GM18519 (cell line): ENCODE results near the gene TCF23.

Experiments
- ATAC-seq: cut with Tn5 transposase; IDR thresholded peaks from one replicate; pipeline ENCODE4 v1.9.1; 2021; ENCODE audit warnings: mild to moderate bottlenecking, moderate library complexity; ENCODE audit not compliant: unreplicated experiment, low FRiP score

The TCF23 gene

DNA sequence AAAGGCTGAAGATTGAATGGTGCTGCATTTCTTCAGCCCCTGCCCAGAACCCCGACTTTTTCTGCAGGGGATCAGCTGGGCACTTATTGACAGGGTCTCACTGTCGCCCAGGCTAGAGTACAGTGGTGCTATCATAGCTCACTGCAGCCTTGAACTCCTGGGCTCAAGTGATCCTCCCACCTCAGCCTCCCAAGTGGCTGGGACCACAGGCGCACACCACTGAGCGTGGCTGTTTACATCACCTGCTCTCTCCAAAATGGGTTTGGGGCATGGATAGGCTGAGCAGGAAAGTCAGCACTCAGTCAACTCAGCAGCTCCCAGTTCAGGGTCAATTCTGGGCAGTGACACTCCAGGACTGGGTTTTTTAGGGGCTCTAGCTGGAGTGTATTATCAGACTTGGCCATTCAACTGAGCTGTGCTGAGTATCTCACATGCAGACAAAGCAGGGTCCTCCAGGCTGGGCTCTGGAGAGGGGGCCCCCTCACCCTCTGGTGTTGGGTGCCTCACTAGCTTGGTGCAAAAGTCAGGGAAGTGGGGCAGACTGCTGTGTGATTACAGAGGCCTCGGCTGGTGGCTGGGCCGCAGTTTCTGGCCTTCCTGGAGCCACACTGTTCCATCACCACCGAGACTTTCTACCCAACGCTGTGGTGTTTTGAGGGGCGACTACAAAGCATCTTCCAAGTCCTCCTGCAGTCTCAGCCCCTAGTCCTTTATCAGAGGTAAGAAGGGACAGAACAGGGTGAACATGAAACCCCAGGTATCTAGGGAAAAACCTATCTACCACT is 20.7 kb upstream of the TCF23 start:
- no peak for ATAC-seq

DNA sequence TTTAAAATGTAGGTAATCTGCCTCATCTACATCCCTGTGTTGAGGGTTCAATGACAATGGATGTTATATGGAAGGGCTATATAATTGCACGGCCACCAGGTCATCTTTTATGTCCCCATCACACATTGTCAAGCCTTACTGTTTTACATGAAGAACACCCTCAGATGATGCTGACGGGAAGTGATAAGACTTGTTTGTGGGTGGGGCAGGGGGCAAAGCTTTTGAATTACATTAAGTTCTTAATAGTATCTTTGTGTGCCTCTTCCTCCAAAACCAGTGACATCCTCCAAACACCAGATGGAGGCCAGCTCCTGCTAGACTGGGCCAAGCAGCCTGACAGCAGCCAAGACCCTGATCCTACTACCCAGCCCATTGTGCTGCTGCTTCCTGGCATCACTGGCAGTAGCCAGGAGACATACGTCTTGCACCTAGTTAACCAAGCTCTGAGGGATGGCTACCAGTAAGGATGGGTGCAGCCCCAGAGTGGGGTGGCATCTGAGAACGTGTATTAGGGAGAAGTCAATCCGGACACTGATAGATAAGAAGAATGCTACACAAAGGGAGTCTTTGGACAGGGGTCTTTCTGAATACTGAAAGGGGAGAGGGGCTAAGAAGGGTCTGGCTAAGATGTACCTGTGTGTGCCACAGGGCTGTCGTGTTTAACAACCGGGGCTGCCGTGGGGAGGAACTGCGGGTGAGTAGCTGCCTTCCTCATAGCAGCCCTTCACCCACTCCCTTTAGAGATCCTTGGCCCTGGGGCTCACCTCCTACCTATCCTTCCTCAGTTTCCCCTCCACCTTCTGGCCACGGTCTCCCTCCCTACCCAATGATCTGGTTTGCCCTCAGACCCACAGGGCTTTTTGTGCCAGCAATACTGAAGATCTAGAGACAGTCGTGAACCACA is 19.9 kb upstream of the TCF23 start:
- no peak for ATAC-seq

DNA sequence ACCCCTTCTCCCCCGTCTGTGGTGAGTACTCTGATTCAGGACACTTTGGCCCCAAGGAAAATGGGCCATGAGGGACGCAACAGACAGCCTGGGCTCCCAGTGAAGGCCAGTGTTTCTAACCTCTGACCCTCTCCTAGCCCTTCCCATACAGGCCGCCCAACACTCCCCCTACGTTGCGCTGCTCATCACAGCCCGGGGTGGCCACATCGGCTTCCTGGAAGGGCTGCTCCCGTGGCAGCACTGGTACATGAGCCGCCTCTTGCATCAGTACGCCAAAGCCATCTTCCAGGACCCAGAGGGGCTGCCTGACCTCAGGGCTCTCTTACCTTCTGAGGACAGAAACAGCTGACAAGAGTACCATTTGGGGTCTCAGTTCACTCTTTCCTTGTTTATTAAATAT is 18.4 kb upstream of the TCF23 start:
- no peak for ATAC-seq

DNA sequence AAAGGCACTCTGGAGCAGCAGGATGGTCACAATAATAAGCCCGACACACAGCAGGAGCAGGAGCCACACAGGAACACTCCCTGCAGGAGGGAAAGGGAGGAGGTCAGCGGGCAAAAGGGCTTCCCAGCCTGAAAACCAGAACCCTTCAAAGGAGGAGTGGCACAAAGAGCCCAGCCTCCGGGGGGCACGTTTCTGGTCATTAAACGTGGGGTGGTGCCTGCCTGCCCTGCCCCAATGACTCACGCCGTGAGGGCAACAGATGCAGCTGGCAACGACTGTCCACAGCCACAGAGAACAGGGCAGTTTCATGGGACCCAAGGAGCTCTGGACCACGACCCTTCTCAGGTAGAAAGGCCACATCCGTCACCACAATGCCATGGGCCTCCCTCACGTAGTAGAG is 17.4 kb upstream of the TCF23 start:
- ATAC-seq: no peak

DNA sequence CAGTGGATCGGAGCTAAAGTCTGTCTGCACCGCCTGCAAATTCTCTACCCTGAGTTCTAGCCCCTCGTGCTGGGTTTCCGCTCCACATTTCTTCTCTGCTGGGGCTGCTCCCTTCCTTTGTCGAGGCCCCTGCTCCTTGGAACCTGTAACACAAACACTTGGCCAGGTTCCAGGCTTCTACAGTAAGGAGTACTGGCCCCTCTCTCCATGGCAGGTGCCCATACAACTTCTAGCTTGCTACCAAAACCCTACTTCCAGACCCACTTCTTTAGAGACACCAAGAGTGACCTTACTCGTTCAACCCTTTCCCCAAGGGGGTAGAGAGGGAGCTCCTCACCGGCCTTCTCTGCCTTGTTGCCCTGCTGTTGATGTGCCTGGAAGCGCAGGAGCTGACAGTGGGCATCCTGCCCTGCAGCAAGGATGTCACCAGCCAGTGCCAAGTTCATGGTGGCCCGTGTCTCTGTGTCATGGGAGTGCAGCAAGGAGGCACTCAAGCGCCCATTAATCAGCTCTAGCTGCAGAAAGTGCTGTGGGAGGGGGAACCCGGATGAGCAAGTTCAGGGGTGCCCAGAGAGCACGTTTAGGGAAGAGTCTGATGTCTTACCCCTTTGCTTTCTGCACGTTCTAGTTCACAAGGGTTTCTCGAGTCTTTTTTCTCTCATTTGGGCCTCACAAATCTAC is 15.5 kb upstream of the TCF23 start:
- ATAC-seq: no peak

DNA sequence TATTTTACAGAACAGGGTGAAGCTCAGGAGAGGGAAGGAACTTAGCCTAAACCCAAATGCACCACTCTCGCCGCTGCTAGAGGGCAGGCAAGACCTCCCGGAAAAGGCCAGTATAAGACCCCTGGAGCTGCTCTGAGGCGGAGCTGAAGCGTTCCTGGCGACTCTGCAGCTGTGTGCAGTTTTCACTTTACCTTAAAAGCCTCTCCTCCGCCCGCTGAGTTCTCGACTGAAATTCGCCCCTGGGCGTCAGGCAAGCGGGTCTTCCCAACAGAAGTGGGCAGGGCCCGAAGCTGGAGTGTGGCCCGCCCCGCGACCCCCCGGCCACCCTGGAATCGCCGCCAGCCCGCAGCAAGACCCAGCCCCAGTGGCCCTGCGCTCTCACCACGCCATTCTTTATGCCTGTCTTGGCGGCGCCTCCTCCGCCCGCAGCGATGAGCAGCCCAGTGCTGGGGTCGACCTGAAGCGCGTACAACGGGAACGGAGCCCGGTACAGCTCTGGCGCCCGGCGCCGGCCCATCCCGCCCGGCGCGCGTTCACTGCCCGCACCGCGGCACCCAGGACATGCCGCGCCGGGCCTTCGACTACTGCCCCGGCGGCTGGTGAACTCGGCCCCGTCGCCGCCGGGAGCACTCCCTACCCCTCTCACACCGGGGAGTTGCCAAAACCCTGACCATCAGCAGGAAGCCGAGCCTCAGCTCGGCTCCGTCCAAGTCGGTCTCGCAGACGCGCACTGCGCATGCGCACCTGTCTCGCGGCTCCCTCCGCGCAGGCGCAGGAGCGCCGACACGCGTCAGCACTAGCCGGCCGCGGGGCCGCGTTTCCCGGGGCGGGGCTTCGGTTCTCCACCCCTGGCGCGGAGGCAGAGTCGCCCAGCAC is 14.7 kb upstream of the TCF23 start, which contains the start of gene PREB:
Gene PREB (minus strand): TSS at position 732 of the 876 bp plus-strand sequence. CDS start 215 bp downstream, at position 517.
- ATAC-seq: peak; percentile 72

DNA sequence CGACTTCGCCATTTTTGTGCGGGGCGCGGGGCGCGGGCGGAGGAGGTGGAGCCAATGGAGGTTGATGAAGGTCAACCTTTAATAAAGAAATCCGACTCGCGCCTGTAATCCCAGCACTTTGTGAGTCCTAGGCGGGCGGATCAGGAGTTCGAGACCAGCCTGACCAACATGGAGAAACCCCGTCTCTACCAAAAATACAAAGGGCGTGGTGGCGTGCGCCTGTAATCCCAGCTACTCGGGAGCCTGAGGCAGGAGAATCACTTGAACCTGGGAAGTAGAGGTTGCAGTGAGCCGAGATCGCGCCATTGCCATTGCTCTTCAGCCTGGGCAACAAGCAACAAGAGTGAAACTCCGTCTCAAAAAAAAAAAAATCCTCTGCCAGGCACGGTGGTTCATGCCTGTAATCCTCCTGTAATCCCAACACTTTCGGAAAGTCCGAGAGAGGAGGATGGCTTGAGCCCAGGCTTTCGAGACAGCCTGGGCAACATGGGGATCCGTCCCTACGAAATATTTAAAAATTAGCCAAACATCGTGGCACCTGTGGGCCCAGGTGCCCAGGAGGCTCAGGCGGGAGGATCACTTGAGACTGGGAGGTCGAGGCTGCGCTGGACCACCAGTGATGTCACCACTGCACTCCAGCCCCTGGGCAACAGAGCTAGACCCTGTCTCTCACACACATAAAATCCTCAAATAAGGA is 13.9 kb upstream of the TCF23 start:
- ATAC-seq: no peak

DNA sequence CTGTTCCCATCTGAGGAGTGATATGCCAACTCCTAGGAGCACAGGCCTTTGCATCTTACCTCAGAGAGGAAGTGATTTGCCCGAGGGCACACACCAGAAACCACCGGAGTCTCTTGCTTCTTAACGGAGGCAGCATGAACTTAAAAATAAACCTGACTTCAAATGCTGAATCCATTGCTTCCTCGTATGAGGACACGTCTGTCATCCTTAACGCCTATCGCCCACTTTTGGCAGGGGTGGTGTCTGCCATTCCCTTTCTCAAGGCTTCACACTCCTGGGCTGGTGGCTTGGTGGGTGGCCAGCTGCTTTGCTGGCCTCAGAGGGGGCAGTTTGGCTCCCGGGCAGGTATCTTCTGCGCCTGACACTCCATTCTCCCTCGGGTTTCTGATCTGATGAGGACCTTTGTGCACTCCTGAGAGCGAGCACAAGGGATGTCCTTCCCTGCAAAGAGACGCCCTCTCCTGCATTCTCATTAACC is 13.3 kb upstream of the TCF23 start:
- ATAC-seq: no peak

DNA sequence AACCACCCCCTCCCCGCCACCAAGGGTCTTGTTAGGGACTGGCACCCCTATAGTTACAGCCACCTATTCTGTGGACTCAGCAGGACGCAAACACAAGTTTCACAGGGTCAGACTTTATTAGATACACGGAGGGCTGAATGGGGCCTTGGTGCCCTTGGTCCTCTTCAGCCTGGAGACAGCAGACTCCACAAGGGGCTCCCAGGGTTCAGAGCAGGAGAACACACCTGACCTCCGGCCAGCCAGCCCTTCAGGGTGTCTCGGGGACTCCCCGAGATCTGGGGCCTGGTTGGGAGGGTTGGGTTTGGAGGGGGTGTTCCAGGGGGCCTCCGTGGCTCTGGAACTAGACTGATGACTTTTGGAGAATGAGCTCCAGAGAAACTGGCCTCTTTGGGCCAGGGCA is 12.1 kb upstream of the TCF23 start:
- no peak for ATAC-seq

DNA sequence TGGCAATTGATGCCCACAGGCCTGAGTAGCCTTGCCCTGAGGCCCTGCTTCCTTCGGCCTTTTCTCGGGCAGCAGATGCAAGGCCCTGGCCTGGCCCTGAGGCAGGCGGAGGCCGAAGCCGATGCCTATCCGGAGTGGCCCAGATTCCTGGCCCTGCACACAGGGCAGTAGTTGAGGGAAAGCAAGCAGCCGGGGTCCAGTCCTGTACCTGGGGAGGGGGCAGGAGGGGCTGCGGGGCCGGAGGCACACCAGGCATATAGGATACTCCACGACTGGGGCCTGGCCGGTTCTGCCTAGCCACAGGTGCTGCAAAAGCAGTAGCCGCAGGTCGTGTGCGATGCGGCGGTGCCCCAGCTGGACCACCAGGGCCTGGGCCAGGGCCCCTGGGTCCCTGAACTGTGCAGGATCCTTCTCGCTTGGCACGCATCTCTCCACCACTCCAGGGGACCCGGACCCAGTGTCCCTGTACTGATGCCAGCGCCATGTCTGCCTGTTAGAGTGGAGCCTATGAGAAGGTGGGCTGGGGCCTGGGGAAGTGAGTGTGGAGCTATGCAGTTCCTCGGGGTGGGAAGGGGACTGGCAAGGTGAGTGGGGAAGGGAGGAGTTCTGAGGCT is 11.4 kb upstream of the TCF23 start:
- ATAC-seq: no peak

DNA sequence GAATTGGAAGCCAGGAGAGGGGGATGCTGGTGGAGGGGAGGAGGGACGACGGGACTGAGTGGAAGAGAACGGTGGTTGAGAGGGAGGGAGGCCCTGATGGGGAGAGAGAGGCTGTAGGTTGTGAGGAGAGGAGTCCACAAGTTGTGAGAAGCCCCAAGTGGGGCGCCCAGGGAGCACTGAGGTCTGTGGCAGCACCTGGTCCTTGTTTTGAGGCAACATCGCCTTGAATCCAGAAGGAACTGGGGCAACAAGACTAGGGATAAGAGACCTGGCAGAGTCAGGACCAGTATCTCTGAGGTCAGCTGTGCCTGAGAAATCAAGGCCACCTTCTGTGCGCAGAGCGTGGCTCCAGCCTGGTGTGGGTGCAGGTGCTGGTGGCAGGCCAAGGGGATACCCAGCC is 10.7 kb upstream of the TCF23 start:
- ATAC-seq: no peak

DNA sequence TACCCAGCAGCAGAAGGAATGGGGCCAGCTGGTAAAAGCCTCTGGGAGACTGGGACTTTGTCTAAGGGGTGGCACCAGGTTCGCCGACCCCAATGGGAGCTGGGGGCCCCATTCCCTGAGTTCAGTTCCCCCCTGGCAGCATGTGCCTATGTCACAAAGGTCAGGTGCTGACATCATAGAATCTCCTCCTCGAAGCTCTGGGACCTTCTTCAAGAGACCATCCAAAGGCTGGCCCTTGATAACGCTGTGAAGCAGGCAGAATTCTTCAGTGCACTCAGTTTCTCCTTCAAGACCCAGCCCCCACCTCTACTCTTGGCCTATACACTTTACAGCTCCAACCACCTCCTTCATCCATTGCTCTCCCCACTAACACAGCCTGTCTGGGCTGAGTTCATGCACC is 9.5 kb upstream of the TCF23 start, which contains the start of gene PRR30:
Gene PRR30 (minus strand): TSS at position 101 of the 400 bp plus-strand sequence. CDS start 1,081 bp downstream, outside the sequence.
- no peak for ATAC-seq

DNA sequence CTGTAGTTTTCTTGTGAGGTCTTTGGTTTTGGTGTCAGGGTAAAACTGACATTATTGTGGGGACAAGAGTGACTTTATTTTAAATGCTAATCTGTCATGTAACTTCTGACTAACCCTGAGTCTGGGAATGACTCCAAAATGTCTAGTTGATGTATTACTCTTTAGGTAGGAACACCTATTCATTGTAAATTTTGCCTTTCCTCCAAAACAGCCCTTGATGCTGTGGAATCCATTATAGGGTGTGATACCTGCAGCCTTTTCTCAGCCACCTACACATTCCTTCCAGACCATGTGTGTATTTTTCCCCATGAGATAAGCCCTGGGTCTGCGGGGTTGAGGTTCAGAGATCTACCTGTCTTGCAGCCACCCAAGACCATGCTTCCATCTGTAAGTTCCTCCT is 5.5 kb upstream of the TCF23 start:
- ATAC-seq: no peak

DNA sequence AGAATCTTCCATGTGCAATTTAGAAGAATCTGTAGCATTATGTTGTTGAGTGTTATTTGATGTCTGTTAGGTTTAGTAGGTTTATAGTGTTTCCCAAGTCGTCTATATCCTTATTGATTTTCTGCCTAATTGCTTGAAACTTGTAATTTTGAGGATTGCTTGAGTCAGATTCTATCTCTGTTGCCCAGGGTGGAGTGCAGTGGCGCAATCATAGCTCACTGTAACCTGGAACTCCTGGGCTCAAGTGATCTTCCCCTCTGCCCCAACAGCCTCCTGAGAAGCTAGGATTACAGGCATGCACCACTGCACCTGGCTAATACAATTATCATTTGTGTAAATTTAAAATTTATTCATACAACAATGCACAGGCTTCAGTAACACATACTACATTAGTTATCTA is 3.1 kb upstream of the TCF23 start:
- no peak for ATAC-seq

DNA sequence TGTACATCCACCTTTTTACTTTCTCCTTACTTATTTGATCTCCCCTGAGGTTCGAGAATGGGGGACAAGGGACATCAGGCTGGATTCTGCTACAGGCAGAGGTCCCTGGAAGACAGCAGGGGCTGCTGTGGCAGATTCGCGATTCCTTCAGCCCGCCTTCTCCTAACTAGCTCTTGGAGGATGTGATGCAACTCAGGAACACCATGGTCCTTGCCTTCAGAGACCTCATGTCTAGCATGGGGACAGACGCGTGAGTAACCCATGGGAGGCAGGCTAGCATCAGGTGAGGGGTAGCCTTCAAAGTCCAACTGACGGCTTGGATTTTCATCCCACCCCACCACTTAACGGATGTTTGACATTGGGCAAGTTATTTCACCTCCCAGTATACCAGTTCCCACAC is 869 bp upstream of the TCF23 start:
- no peak for ATAC-seq

DNA sequence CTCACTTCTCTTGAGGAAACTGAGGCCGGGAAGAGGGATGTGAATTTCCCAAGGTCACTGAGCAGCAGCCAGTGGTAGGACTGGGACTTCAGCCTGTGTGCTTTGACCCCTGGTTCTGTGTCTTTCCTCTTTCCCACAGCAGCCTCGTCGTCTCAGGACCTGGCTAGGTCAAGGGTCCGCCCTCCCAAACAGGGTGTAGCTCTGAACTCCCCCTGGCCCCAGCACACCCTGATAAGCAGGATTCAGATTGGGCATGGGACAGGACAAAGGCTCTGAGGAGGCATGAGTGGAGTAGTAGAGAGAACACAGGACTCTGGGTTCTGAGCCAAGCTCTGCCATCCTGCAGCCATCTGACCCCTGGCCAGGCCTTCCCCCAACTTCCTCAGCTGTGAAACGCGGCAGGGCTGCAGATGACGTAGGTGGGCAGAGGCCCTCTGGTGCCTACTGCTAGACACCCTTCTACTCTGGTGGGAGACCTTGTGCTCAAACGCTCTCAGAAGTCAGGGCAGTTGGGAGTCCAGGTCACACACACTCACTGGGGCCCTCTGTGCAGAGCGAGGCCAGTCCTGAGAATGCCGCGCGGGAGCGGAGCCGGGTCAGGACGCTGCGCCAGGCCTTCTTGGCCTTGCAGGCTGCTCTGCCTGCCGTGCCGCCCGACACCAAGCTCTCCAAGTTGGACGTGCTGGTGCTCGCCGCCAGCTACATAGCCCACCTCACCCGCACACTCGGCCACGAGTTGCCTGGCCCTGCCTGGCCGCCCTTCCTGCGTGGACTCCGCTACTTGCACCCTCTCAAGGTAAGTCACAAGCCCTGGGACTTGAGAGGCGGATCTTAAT is 984 bp downstream of the TCF23 start:
- ATAC-seq: no peak

DNA sequence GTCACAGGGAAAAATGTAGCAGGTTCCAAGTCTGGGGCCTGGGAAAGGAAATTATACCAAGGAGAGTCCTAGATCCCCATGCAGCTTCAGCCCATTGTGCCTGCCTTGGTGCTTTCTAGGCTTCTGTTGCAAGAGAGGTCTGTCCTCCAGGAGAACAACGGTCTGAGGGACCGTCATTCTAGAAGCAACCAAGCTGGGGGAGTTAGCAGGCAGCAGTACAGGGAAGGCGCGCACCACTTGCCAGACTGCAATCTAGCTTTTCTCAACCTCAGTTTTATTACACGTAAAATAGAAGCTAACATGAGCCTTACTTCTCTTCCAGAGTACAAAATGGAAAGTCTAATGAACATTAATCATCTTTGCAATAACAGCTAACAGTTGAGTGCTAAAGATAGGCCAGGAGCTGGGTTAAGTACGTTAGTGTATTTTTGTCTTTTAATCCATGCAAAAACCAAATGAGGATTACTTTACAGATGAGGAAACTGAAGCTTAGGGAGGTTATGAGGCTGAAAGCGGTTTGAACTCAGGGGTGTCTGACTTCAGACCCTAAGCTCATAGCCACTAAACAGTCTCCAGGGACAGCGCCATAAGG is 1.9 kb downstream of the TCF23 start:
- ATAC-seq: no peak
